VCaP (cell line): ENCODE data around the gene TRIM9.
A peak's percentile ranks its signal among the peaks of the same experiment; 100 is the strongest.
"Not testable (repeated sequence)": the region's sequence is repeated elsewhere in the genome, so short reads cannot be mapped to it uniquely, and the experiment has no call there.

Source experiments
- H3K27ac ChIP-seq: fragments of 450-650 bp; 2 replicates; pipeline ENCODE4 v1.5.1; 2017
- CTCF ChIP-seq: fragments of 450-650 bp; conservative IDR thresholded peaks from 2 replicates; pipeline ENCODE4 v1.5.1; 2017; ENCODE audit warnings: mild to moderate bottlenecking, moderate library complexity

TRIM9 gene

GRCh38 chr14:50948205-50948604, 146.7 kb downstream of the TRIM9 start:
- TF ChIP-seq CTCF: no peak

GRCh38 chr14:50947446-50947845, 147.5 kb downstream of the TRIM9 start:
- H3K27ac ChIP-seq: no peak overlapping the region
- TF ChIP-seq CTCF: no peak

More at GRCh38 chr14:50948205-50948604, 146.7 kb downstream of the TRIM9 start:
- H3K27ac ChIP-seq: no peak overlapping the region

- H3K27ac ChIP-seq: no peak overlapping the region
- TF ChIP-seq CTCF: no peak
These were observed 148.5 kb downstream of the TRIM9 start for GRCh38 chr14:50946234-50946935.

- H3K27ac ChIP-seq: peak overlapping the region; percentile 58
- TF ChIP-seq CTCF: no peak
These were observed 150.1 kb downstream of the TRIM9 start for GRCh38 chr14:50944647-50945413.

- no peak for TF ChIP-seq CTCF
- peak within 1 kb of the TSS; percentile 58 for H3K27ac ChIP-seq
These were observed 150.8 kb downstream of the TRIM9 start, which contains the start of gene PYGL for GRCh38 chr14:50943943-50944646. Gene PYGL (minus strand): TSS chr14:50944483. CDS start chr14:50944403, 80 bp downstream.

GRCh38 chr14:50943261-50943942, 151.5 kb downstream of the TRIM9 start:
- TF ChIP-seq CTCF: no peak
- H3K27ac ChIP-seq: no peak overlapping the region

GRCh38 chr14:50941638-50942037, 153.3 kb downstream of the TRIM9 start:
- not testable (repeated sequence) for H3K27ac ChIP-seq
